H9 (cell line): Measurements from ENCODE around the gene DRD1. TPM values are rescaled to one million over a fixed set of nuclear protein-coding genes. Genes with fewer than 3 reads are reported as not detected.

ENCODE experiments used
- DNase-seq: peaks from one replicate; pipeline ENCODE4 v3.0.0-alpha.2; 2017
- H2AFZ ChIP-seq: one replicate; pipeline ENCODE4 v1.6.1; 2013; ENCODE audit warnings: mild to moderate bottlenecking, low read length, control low read depth, moderate library complexity
- H2AK5ac ChIP-seq: 2 replicates; pipeline ENCODE4 v1.6.1; 2013; ENCODE audit warnings: low read length, control low read depth, mixed read lengths; ENCODE audit not compliant: insufficient read length
- H2BK120ac ChIP-seq: one replicate; pipeline ENCODE4 v1.6.1; 2013; ENCODE audit warnings: low read depth, mild to moderate bottlenecking, low read length, control low read depth, inconsistent platforms; ENCODE audit not compliant: poor library complexity, severe bottlenecking
- H2BK12ac ChIP-seq: 2 replicates; pipeline ENCODE4 v1.6.1; 2013; ENCODE audit warnings: low read length, control low read depth, mixed read lengths, low read depth; ENCODE audit not compliant: insufficient read length
- H2BK15ac ChIP-seq: 2 replicates; pipeline ENCODE4 v1.6.1; 2013; ENCODE audit warnings: low read depth, low read length, control low read depth
- H2BK20ac ChIP-seq: one replicate; pipeline ENCODE4 v1.6.1; 2013; ENCODE audit warnings: low read depth, mild to moderate bottlenecking, low read length, control low read depth, inconsistent platforms; ENCODE audit not compliant: poor library complexity, severe bottlenecking
- H2BK5ac ChIP-seq: 2 replicates; pipeline ENCODE4 v1.6.1; 2013; ENCODE audit warnings: low read length, control low read depth, mixed read lengths; ENCODE audit not compliant: insufficient read length
- H3K14ac ChIP-seq: 2 replicates; pipeline ENCODE4 v1.6.1; 2013; ENCODE audit warnings: low read length, control low read depth; ENCODE audit not compliant: insufficient read depth
- H3K18ac ChIP-seq: 2 replicates; pipeline ENCODE4 v1.6.1; 2013; ENCODE audit warnings: low read depth, mild to moderate bottlenecking, mixed read lengths, low read length, control low read depth; ENCODE audit not compliant: insufficient read length
- H3K23ac ChIP-seq: 2 replicates; pipeline ENCODE4 v1.6.1; 2013; ENCODE audit warnings: low read length, control low read depth, mixed read lengths, low read depth; ENCODE audit not compliant: insufficient read length
- H3K23me2 ChIP-seq: 2 replicates; pipeline ENCODE4 v1.6.1; 2013; ENCODE audit warnings: low read depth, mild to moderate bottlenecking, mixed read lengths, low read length, control low read depth; ENCODE audit not compliant: insufficient read length, poor library complexity, severe bottlenecking
- H3K27ac ChIP-seq: 2 replicates; pipeline ENCODE4 v1.5.1; 2013; ENCODE audit warnings: low read length, control low read depth, mixed read lengths, low read depth; ENCODE audit not compliant: insufficient read length
- H3K27me3 ChIP-seq: 2 replicates; pipeline ENCODE4 v1.6.1; 2013; ENCODE audit warnings: low read length, control low read depth, inconsistent platforms; ENCODE audit not compliant: insufficient read depth
- H3K4ac ChIP-seq: 2 replicates; pipeline ENCODE4 v1.6.1; 2013; ENCODE audit warnings: low read depth, mild to moderate bottlenecking, control low read depth, inconsistent platforms, low read length, moderate library complexity
- H3K4me1 ChIP-seq: 2 replicates; pipeline ENCODE4 v1.6.1; 2013; ENCODE audit warnings: low read length, control low read depth, inconsistent platforms; ENCODE audit not compliant: insufficient read depth
- H3K4me2 ChIP-seq: 2 replicates; pipeline ENCODE4 v1.6.1; 2013; ENCODE audit warnings: low read length, control low read depth, mixed read lengths; ENCODE audit not compliant: insufficient read length, insufficient read depth
- H3K56ac ChIP-seq: 2 replicates; pipeline ENCODE4 v1.6.1; 2013; ENCODE audit warnings: low read depth, mild to moderate bottlenecking, mixed read lengths, low read length, control low read depth; ENCODE audit not compliant: insufficient read length
- H3K79me1 ChIP-seq: 2 replicates; pipeline ENCODE4 v1.6.1; 2013; ENCODE audit warnings: low read depth, mild to moderate bottlenecking, moderate library complexity, low read length, control low read depth, inconsistent platforms; ENCODE audit not compliant: insufficient read depth, poor library complexity, severe bottlenecking
- H3K79me2 ChIP-seq: 2 replicates; pipeline ENCODE4 v1.6.1; 2013; ENCODE audit warnings: low read length, control low read depth, inconsistent platforms; ENCODE audit not compliant: insufficient read depth
- H3K9ac ChIP-seq: 2 replicates; pipeline ENCODE4 v1.6.1; 2013; ENCODE audit warnings: low read length, control low read depth, mixed read lengths; ENCODE audit not compliant: insufficient read length; ENCODE audit errors: extremely low read depth
- H3K9me3 ChIP-seq: one replicate; pipeline ENCODE4 v1.6.1; 2013; ENCODE audit warnings: low read depth, low read length, inconsistent platforms; ENCODE audit not compliant: control insufficient read depth
- H3T11ph ChIP-seq: one replicate; pipeline ENCODE4 v1.6.1; 2013; ENCODE audit warnings: mild to moderate bottlenecking, low read length, control low read depth, inconsistent platforms
- H4K20me1 ChIP-seq: one replicate; pipeline ENCODE4 v1.6.1; 2013; ENCODE audit not compliant: control insufficient read depth, insufficient read length, insufficient read depth
- H4K5ac ChIP-seq: 2 replicates; pipeline ENCODE4 v1.6.1; 2013; ENCODE audit warnings: low read depth, mild to moderate bottlenecking, mixed read lengths, low read length, control low read depth; ENCODE audit not compliant: insufficient read length
- H4K8ac ChIP-seq: replicated peaks from 2 replicates; pipeline ENCODE4 v1.6.1; 2013; ENCODE audit warnings: low read length, control low read depth, mixed read lengths, low read depth; ENCODE audit not compliant: insufficient read length
- H4K91ac ChIP-seq: 2 replicates; pipeline ENCODE4 v1.6.1; 2013; ENCODE audit warnings: low read depth, mild to moderate bottlenecking, moderate library complexity, mixed read lengths, low read length, control low read depth; ENCODE audit not compliant: insufficient read length
- H3K27ac Mint-ChIP-seq, 3 experiments: 2 replicates in 2 of 3; 3 replicates in 1 of 3; pipeline ENCODE4 v1.8.0; 2020 to 2021; ENCODE audit warnings: mixed read lengths in 3 of 3, mild to moderate bottlenecking in 1 of 3, moderate library complexity in 1 of 3
- H3K27me3 Mint-ChIP-seq: 2 replicates; pipeline ENCODE4 v1.8.0; 2021; ENCODE audit warnings: low read depth, mild to moderate bottlenecking, moderate library complexity, mixed read lengths
- H3K36me3 Mint-ChIP-seq, 3 experiments: 2 replicates in 2 of 3; 3 replicates in 1 of 3; pipeline ENCODE4 v1.8.0; 2020 to 2021; ENCODE audit warnings: low read depth in 3 of 3, mixed read lengths in 3 of 3; ENCODE audit not compliant: insufficient read depth in 1 of 3
- H3K4me1 Mint-ChIP-seq, 2 experiments: 2 replicates each; pipeline ENCODE4 v1.8.0; 2020; ENCODE audit warnings: mixed read lengths in 2 of 2
- H3K4me3 Mint-ChIP-seq, 2 experiments: 2 replicates in 1 of 2; 3 replicates in 1 of 2; pipeline ENCODE4 v1.8.0; 2020 to 2021; ENCODE audit warnings: mild to moderate bottlenecking in 2 of 2, mixed read lengths in 2 of 2, moderate library complexity in 1 of 2
- H3K9me3 Mint-ChIP-seq, 2 experiments: 2 replicates in 1 of 2; 3 replicates in 1 of 2; pipeline ENCODE4 v1.8.0; 2020; ENCODE audit warnings: mild to moderate bottlenecking in 2 of 2, mixed read lengths in 2 of 2, moderate library complexity in 1 of 2
- CTCF ChIP-seq: fragments of 200-600 bp; sonication (generic); conservative IDR thresholded peaks from 3 replicates; pipeline ENCODE4 v1.8.0; 2021; ENCODE audit warnings: antibody characterized with exemption, mild to moderate bottlenecking
- WGBS: extraction: QIAGEN DNeasy Blood & Tissue Kit; methylation state at CpG from one replicate; pipeline ENCODE4 v1.1.7; 2013; ENCODE audit warnings: missing lambda C conversion rate, low lambda C conversion rate, mixed read lengths; ENCODE audit not compliant: insufficient read length; ENCODE audit errors: extremely low coverage; 5-methylcytosine and 5-hydroxymethylcytosine counted together
- total RNA-seq: library from RNA; stranded (reverse); gene quantifications from 2 replicates; pipeline ENCODE4 v1.2.1, GENCODE V29; 2021

Gene DRD1
- total RNA-seq, 1 experiment from 2014 or later, result not detected

GRCh38 chr5:175469916-175470315, 25.9 kb upstream of the DRD1 start:
- no CpG with 5 or more reads among the region's 3 CpGs for WGBS
- no peak overlapping the region for H4K8ac ChIP-seq
- no peak overlapping the region for H4K5ac ChIP-seq
- peaks cover 0 to 2% of the 10 kb centered on the region in 2 experiments; a peak in 1 of 4 replicates for H3K4me1 Mint-ChIP-seq
- no peaks in the 10 kb centered on the region for H3K27me3 ChIP-seq
- no peaks in the 10 kb centered on the region for H3K23me2 ChIP-seq
- H2BK120ac ChIP-seq, result no peak overlapping the region
- no peak for DNase-seq
- TF ChIP-seq CTCF, result no peak
- H3K14ac ChIP-seq, result no peak overlapping the region
- no peaks in the 10 kb centered on the region for H3K4me1 ChIP-seq
- no peak overlapping the region for H3K4me2 ChIP-seq
- H4K20me1 ChIP-seq, result no peaks in the 10 kb centered on the region
- no peaks in the 10 kb centered on the region for H3K9me3 ChIP-seq
- H2BK12ac ChIP-seq, result no peak overlapping the region
- H3K9me3 Mint-ChIP-seq, result no peaks in the 10 kb centered on the region; a peak in 1 of 5 replicates
- H3K79me1 ChIP-seq, result no peaks in the 10 kb centered on the region
- no peak overlapping the region for H3K9ac ChIP-seq
- H3K27ac ChIP-seq, result no peak overlapping the region
- H3K4ac ChIP-seq, result no peak overlapping the region
- no peaks in the 10 kb centered on the region for H3K79me2 ChIP-seq
- H2BK20ac ChIP-seq, result no peak overlapping the region
- H3K27me3 Mint-ChIP-seq, result peaks cover 18% of the 10 kb centered on the region
- no peak overlapping the region for H4K91ac ChIP-seq
- H3K56ac ChIP-seq, result no peak overlapping the region
- H2AK5ac ChIP-seq, result no peak overlapping the region
- no peak overlapping the region for H2BK15ac ChIP-seq
- no peak overlapping the region for H3T11ph ChIP-seq
- H3K36me3 Mint-ChIP-seq, result no peaks in the 10 kb centered on the region
- H3K18ac ChIP-seq, result no peak overlapping the region
- H3K4me3 Mint-ChIP-seq, result no peak overlapping the region
- H3K23ac ChIP-seq, result no peak overlapping the region
- no peak overlapping the region for H2BK5ac ChIP-seq
- no peak overlapping the region for H3K27ac Mint-ChIP-seq
- H2AFZ ChIP-seq, result no peak overlapping the region
